GM15510 (cell line): ENCODE measurements around the gene PPP1R16B.

ENCODE experiments used
- POLR2A ChIP-seq: IDR thresholded peaks from 3 replicates; pipeline ENCODE4 v1.6.1; 2011; ENCODE audit warnings: borderline replicate concordance; ENCODE audit not compliant: insufficient read length; ENCODE audit errors: extremely low read depth

Gene PPP1R16B

DNA sequence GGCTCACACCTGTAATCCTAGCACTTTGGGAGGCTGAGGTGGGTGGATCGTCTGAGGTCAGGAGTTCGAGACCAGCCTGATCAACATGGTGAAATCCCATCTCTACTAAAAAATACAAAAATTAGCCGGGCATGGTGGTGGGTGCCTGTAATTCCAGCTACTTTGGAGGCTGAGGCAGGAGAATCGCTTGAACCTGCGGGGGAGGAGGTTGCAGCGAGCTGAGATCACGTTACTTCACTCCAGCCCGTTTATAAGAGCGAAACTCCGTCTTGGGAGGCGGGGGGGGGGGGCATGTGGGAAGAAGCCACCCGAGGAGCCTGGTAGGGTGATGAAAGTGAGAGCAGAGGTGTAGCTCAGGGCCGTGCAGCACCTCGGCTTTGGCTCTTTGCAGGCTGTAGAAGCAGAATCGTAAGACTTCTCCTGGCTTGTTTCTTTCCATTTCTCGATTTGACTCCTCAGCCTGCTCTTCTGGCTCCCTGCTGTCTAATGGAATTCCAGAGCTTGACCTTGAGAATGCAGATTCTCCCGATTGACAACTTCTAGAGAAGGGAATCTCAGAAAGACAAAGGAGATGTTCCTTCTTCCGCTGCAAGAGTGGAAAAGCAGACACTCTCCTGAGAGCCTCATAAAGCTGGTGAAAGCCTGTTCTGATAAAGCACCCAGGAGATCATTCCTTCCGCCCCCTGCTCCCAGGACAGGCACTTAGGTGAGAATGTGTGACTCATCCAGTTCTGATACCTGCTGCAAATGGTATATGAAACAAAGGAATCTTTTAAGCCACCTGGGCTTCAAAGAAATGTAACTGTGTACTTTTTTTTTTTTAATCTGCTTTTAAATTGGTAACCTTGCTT, 26.0 kb upstream of the PPP1R16B start:
- TF ChIP-seq POLR2A, result no peak

DNA sequence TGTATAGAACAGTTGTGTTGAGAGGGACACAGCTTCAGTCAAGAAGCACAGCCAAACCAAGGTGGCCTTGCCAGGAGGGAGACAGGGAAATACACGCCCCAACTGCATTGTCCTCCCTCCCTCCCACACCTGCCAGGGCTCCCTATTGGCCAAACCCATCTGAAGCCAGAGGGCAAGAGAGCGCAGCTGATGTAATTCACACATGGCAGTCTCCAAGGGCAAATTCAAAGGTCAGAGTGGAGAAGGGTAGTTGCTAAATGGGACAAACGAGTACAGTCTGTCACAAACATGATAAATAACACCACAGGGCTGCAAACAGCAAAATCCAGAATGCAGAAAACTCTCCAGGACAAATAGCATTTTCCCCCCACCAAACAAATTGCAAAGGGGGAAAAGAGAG, 23.2 kb upstream of the PPP1R16B start:
- no peak for TF ChIP-seq POLR2A

DNA sequence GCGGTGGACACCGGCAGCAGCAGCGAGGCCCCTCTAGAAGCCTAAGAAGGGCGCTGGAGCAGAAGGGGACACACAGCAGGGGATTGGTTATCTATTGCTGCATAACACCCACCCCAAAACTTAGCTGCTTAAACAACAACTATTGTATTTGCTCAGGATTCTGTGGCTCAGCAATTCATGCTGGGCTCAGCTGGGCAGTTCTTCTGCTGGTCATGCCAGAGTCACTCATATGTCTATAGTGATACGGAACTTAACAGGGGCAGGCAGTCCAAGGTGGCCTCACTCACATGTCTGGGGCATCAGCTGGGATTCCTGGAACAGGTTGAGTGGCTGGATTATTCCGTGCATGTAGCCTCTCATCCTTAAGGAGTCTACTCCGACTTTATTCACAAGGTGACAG, 17.6 kb upstream of the PPP1R16B start:
- TF ChIP-seq POLR2A, result no peak

DNA sequence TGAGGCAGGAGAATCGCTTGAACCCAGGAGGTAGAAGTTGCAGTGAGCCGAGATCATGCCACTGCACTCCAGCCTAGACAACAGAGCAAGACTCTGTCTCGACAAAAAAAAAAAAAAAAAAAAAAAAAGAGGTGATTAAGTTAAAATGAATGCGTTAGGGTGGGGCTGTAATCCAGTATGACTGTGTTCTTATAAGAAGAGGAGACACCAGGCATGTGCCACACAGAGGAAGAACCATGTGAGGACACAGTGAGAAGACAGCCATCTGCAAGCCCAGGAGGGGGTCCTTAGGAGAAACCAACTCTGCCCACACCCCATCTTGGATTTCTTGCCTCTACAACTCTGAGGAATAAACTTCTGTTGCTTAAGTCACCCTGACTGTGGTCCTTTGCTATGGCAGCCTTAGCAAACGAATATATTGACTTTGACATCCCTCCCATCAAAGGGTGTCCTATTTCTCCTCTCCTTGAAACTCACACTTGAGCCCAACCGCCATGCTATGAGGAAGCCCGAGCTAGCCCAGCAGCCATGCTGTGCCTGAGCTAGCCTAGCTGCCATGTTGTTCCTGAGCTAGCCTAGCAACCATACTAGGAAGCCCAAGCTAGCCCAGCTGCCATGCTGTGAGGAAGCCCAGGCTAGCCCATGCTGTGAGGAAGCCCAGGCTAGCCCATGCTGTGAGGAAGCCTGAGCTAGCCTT, 15.8 kb upstream of the PPP1R16B start:
- TF ChIP-seq POLR2A, result no peak

DNA sequence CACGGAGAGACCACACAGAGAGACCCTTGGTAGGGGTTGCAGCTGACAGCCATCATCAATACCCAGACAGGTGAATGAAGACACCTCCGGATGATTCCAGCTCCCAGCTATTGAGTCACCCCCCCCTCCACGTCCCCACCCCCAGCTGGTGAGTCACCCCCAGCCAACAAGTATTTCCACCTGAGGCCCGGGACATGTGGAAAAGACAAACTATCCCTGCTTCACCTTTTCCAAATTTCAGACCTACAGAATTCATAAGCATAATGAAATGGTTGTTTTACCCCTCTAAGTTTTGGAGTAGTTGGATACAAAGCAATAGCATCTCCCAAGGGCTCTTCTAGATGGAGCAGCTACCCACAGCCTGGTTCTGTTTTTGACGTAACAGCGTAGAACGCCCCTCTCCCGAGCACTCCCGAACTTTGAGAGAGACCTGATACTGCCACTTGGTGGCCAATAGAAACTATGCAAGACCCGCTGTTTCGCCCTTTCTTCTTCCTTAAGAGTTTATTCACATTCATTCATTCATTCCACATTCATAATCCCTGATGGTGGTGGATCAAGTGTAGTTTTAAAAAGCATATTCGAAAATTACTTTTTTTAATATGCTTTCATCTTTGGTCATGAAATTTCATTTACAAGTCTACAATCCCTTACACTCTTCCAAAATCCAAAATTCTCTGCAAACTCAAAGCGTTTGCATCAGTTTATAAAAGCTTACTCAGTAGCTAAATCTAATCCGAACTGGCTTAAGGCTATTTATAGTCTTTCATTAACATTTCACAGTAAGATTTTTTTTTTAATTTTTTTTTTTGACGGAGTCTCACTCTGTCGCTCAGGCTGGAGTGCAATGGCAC, 15.1 kb upstream of the PPP1R16B start:
- TF ChIP-seq POLR2A, result no peak

DNA sequence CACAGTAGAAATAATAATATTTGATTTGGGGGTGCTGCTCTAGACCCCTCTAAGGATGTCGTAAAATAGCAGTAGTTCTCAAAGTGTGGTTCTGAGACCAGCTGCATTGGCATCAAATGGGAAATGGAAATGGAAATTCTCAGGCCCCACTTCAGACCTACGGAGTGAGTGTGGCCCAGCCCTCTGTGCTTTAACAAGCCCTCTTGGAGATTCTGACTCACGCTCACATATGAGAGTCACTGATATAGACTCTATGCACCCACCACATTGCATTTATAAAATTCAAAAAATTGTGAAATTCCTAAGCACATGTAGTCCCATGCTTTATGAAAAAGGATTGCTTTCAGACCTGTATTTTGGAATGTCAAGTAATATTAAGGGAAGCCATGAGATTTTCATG, 14.2 kb upstream of the PPP1R16B start:
- TF ChIP-seq POLR2A, result no peak

DNA sequence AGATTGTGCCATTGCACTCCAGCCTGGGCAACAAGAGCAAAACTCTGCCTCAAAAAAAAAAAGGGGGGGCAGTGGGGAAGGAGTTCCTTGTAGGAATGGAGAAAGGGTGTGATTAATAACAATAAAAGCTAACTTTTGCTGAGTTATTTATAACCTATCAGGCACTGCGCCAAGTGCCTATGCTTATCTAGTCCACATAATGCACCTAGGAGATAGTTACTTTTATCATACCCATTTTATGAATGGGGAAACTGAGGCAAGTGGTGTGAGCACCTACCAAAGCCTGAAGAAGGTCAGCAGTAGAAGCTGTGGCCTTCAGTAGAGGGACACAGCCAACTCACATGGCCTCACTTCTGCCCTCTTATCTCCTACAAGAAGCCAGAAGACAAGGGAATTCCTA, 13.6 kb upstream of the PPP1R16B start:
- TF ChIP-seq POLR2A, result no peak

DNA sequence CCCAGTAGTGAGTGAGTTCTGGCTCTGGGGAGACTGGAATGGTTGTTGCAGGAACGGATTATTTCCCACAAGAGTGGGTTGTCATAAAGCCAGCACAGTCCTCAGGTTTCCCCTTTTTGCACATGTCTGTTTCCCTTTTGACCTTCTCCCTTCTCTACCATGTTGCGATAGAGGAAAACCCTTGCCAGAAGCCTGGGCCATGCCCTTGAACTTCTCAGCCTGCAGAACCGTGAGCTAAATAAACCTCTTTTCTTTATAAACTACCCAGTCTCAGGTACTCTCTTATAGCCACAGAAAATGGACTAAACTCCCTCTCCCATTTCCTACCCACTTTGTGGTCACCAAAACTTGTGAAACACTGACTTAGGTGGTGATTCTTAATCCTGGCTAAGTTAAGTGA, 7.2 kb upstream of the PPP1R16B start:
- no peak for TF ChIP-seq POLR2A

DNA sequence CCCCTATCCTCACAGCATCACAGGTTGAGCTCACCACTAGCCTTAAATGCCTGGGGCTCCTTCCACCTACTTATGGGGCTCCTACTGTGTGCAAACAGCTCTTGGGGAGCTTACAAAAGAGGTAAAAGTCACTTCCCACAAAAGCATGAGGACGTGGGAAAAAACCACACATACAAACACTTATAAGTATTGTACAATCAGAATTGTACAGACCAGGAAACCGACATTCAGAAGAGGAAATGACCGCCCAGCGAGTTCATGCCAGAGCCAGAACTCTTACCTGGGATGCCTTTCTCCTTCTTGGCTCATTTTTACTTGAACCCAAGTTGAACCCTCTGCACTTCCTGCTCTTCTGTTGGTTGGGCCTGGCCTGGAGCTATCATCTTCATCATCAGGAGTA, 6.3 kb upstream of the PPP1R16B start:
- no peak for TF ChIP-seq POLR2A

DNA sequence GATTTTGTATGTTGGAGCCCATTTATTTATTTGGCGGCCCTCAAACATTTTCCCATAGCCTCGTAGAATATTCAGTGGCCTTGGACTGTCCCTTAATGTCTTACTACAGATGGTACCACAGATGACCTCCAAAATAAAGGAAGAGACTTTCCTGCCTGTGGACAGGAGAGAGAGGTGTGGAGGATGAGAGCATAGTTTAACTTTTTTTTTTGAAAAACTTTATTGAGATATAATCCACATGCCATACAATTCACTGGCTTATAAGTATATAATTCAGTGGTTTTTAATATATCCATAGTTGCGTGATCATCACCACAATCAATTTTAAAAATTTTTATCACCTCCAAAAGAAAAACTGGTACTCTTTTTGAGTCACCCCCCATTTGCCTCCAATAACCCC, 4.6 kb upstream of the PPP1R16B start:
- no peak for TF ChIP-seq POLR2A

DNA sequence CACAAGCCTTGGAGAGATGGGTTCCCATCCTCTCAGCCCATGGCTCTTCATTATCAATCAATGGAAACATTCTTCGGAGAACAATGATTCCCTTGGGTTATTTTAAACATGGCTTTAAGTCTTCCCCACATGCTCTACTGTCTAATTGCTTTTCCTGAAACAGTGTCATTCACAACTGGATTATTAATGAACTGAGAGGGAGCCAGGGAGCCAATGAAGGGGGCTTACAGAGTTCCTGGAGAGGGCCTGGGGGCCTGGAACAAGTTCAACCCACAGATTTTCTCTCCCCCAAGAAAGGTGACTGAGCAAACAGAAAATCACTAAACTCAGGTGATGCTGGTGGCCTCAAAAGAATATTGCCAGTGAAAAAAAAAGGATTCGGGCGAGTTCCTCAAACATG, 1.3 kb upstream of the PPP1R16B start:
- TF ChIP-seq POLR2A, result no peak

DNA sequence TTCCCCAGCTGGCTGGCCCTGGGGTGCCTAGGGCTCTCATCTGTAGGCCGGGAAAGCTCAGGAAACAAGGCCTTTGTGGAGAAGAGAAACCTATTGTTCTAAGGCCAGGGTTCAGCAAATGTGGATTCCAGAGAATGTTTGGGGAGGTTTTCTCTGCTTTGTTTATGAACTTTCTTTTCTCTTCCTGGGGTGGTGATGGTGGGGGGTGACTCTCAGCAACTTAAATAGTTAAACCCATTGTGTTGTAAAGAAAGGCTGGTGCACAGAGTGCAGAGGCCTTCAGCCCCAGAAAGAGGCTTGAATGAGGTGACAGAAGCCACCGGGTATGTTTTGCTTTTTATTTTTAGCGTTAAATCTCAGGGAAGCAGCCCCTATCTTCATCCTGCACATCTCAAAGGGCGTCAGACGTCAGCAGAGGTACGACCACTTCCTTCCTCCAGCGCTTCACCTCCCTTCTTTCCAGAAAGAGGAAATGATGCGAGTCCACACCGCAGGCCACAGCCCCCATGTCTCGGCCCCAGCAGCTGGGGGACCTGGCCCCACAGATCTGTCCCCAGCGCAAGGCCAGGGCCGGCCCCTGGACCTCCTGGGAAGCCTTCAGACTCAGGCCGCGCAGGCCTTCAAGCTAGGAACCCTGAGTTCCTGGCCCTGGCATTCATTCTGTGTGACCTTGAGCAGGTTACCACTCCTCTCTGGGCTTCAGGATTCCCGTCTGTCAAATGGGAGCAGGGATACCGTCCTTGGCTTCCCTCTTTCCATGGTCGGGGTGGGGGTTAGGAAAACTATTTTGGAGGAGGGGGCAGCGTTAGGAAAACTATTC, 605 bp upstream of the PPP1R16B start:
- TF ChIP-seq POLR2A, result no peak

DNA sequence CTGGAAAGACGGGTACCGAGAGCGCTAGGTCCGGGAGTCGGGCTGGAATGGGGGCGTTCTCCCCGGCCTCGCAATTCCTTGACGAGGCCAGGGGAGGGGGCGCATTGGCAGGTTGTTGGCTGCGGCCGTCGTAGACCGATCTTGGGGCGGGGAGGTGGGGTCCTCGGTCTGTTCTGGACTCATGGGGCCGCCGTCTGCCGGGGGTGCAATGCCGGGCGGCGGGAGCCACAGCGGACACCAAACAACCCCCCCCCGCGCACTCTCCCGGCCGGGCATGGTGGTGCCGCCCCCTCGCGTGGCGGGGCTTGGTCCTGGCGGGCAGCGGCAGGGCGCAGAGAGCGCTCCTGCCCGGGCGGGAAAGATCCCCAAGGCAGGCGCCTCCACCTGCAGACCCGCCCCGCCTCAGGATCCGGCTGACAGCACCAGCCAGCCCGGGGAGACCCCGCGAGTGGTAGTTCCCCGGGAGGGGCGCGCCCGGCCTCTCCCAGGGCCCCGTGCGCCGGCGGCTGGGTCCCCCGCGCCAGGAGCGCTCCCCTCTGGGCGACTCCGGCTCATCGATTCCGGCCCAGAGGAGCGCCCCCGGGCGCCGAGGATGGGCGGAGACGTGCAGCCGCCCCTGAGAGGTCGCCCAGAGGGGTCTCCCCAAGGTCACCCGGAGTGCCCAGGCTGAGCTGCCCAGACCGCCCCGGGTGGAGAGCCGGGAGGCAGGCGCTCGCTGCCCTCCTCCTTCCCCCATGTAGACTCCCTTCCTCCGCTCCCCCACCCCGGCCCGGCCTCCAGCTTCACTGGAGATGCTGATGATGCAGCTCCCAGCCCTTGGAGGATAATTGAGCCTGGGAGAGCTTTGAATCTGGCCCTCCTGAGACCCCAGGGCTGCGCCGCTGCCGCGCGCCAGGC, 709 bp downstream of the PPP1R16B start:
- no peak for TF ChIP-seq POLR2A
